Measurements from ENCODE around the gene F9.

F9 gene

GRCh38 chrX:139554991-139555675, 24.6 kb downstream of the F9 start:
- no peak for DNase-seq (ENCODE audit: low read depth)
- TF ChIP-seq CTCF (conservative IDR thresholded peaks at IDR 0.05; ENCODE audit: low read depth, low read length): no peak
- H3K4me3 ChIP-seq (ENCODE audit: low read depth, low read length): no peak overlapping the region

- TF ChIP-seq CTCF (conservative IDR thresholded peaks at IDR 0.05; ENCODE audit: low read depth, low read length): peak; percentile 29
- peak; percentile 35 for DNase-seq (ENCODE audit: low read depth)
- no peak overlapping the region for H3K4me3 ChIP-seq (ENCODE audit: low read depth, low read length)
These were observed 29.0 kb downstream of the F9 start for GRCh38 chrX:139559383-139560042.

- no peak overlapping the region for H3K4me3 ChIP-seq (ENCODE audit: low read depth, low read length)
- DNase-seq (ENCODE audit: low read depth): no peak
- no peak for TF ChIP-seq CTCF (conservative IDR thresholded peaks at IDR 0.05; ENCODE audit: low read depth, low read length)
These were observed 29.7 kb downstream of the F9 start for GRCh38 chrX:139560221-139560620.

- no peak overlapping the region for H3K4me3 ChIP-seq (ENCODE audit: low read depth, low read length)
- DNase-seq (ENCODE audit: low read depth): no peak
- no peak for TF ChIP-seq CTCF (conservative IDR thresholded peaks at IDR 0.05; ENCODE audit: low read depth, low read length)
These were observed 32.7 kb downstream of the F9 start for GRCh38 chrX:139563251-139563650.

- no peak for TF ChIP-seq CTCF (conservative IDR thresholded peaks at IDR 0.05; ENCODE audit: low read depth, low read length)
- DNase-seq (ENCODE audit: low read depth): no peak
- no peak overlapping the region for H3K4me3 ChIP-seq (ENCODE audit: low read depth, low read length)
These were observed 36.4 kb downstream of the F9 start for GRCh38 chrX:139566981-139567380.

- no peak for TF ChIP-seq CTCF (conservative IDR thresholded peaks at IDR 0.05; ENCODE audit: low read depth, low read length)
- H3K4me3 ChIP-seq (ENCODE audit: low read depth, low read length): no peak overlapping the region
- no peak for DNase-seq (ENCODE audit: low read depth)
These were observed 50.5 kb downstream of the F9 start for GRCh38 chrX:139581068-139581467.

GRCh38 chrX:139585613-139586012, 55.1 kb downstream of the F9 start:
- no peak for TF ChIP-seq CTCF (conservative IDR thresholded peaks at IDR 0.05; ENCODE audit: low read depth, low read length)
- H3K4me3 ChIP-seq (ENCODE audit: low read depth, low read length): no peak overlapping the region
- no peak for DNase-seq (ENCODE audit: low read depth)

Measured in choroid plexus epithelial cell (primary cell).